Adrenal gland (tissue), 5 donors: ENCODE results near the gene ISLR.

Experiments
- CTCF ChIP-seq, 6 experiments: fragments of 450-650 bp in 4 of 6; fragments of 200-600 bp in 2 of 6; sonication (generic) in 1 of 6; IDR thresholded peaks; 1 replicate in 5 of 6; 2 replicates in 1 of 6; pipeline versions ENCODE4 v1.5.1 to v1.8.0; 2016 to 2021; ENCODE audit warnings: antibody characterized with exemption in 6 of 6, mild to moderate bottlenecking in 2 of 6, moderate library complexity in 1 of 6
- POLR2A ChIP-seq, 2 donors: fragments of 450-650 bp; IDR thresholded peaks; one replicate each; pipeline ENCODE4 v1.6.1; 2017; ENCODE audit warnings: antibody characterized with exemption in 2 of 2, mild to moderate bottlenecking in 2 of 2, moderate library complexity in 1 of 2
- donor health status: DM: no; HTN: no; CAD: no.

- TF ChIP-seq CTCF (IDR thresholded peaks at IDR 0.05) (no peak), POLR2A (IDR thresholded peaks at IDR 0.05) (no peak)
These were observed 11.1 kb downstream of the ISLR start for GRCh38 chr15:74184582-74185091.
